PC-3 (cell line): Measurements from ENCODE around the gene SIN3B.

Experiments
- CTCF ChIP-seq: fragments of 300-600 bp; sonication (generic); conservative IDR thresholded peaks from 2 replicates; pipeline ENCODE4 v1.5.1; 2017; ENCODE audit warnings: antibody characterized with exemption, low read depth, mild to moderate bottlenecking, low read length
- EZH2 ChIP-seq: fragments of 300-600 bp; sonication (generic); IDR thresholded peaks from one replicate; pipeline ENCODE4 v1.6.1; 2017; ENCODE audit warnings: antibody characterized with exemption, mild to moderate bottlenecking, low read length; ENCODE audit not compliant: unreplicated experiment

GRCh38 chr19:16915135-16915534 lies 85.9 kb downstream of the SIN3B start:
- TF ChIP-seq CTCF (no peak), EZH2 (no peak)
